Muscle layer of duodenum (tissue), 2 donors: ENCODE data around the gene NOG.

Experiments
- H3K27ac ChIP-seq: one replicate; pipeline ENCODE4 v1.7.0; 2013; ENCODE audit warnings: mild to moderate bottlenecking, low read length
- H3K27me3 ChIP-seq: one replicate; pipeline ENCODE4 v1.7.0; 2013; ENCODE audit warnings: low read depth, mild to moderate bottlenecking, control low read depth, low read length
- H3K36me3 ChIP-seq, 2 donors: one replicate each; pipeline ENCODE4 v1.7.0; 2013; ENCODE audit warnings: low read length in 2 of 2, control low read depth in 1 of 2, mild to moderate bottlenecking in 1 of 2; ENCODE audit not compliant: insufficient read depth in 2 of 2, control insufficient read depth in 1 of 2
- H3K4me1 ChIP-seq, 2 donors: one replicate each; pipeline ENCODE4 v1.7.0; 2013; ENCODE audit warnings: low read length in 2 of 2, mild to moderate bottlenecking in 2 of 2, control low read depth in 1 of 2, moderate library complexity in 1 of 2; ENCODE audit not compliant: insufficient read depth in 2 of 2, control insufficient read depth in 1 of 2
- H3K4me3 ChIP-seq, 2 donors: one replicate each; pipeline ENCODE4 v1.7.0; 2013; ENCODE audit warnings: low read length in 2 of 2, low read depth in 1 of 2, mild to moderate bottlenecking in 1 of 2
- H3K9me3 ChIP-seq, 2 donors: one replicate each; pipeline ENCODE4 v1.7.0; 2013; ENCODE audit warnings: low read length in 2 of 2, control low read depth in 1 of 2, mild to moderate bottlenecking in 1 of 2; ENCODE audit not compliant: control insufficient read depth in 1 of 2
- donor health status: healthy.

The NOG gene

DNA sequence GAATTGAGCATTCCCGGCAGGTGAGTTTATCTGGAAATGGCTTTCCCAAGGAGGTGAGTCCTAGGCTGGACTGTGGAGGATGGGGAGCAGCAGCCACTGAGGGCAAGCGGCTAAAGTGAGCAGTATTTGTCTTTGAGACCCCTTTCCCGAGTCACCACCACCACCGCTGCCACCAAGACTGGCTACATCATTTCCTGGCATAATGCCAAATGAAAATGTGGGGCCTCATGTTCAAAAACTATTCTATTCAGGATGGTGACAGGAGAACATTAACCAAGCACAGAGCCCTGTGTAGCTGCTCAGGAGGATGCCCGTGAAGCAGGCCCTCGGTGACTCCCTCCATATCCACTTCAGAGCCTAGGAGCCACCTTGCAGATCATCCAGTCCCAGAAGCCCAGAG is 46.0 kb downstream of the NOG start:
- H3K27me3 ChIP-seq = no peaks in the 10 kb centered on the region
- no peak overlapping the region for H3K4me3 ChIP-seq
- no peaks in the 10 kb centered on the region for H3K36me3 ChIP-seq
- no peaks in the 10 kb centered on the region for H3K9me3 ChIP-seq
- peaks cover 0 to 4% of the 10 kb centered on the region in 2 donors for H3K4me1 ChIP-seq
- no peak overlapping the region for H3K27ac ChIP-seq

DNA sequence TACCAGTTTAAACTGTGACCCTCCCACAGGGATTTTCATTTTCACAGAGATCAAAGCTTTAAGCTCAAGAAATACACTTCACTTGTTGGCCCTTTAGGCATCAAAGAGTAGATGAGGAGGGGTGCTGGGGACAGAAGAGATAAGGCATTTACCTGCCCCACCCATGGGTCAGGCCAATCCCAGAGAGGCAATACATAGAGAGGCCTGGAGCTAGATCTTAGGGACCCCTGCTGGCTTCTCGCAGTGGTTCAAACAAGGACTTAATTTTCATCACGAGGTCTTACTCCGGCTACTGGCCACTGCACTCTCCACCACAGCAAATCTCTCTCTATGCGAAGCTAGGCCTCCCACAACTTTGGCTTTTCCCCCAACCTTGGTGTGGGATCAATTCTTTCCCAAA is 46.6 kb downstream of the NOG start:
- Histone ChIP-seq H3K9me3 (no peaks in the 10 kb centered on the region), H3K4me1 (peaks cover 0 to 4% of the 10 kb centered on the region in 2 donors), H3K27me3 (no peaks in the 10 kb centered on the region), H3K4me3 (no peak overlapping the region), H3K27ac (no peak overlapping the region), H3K36me3 (no peaks in the 10 kb centered on the region)

DNA sequence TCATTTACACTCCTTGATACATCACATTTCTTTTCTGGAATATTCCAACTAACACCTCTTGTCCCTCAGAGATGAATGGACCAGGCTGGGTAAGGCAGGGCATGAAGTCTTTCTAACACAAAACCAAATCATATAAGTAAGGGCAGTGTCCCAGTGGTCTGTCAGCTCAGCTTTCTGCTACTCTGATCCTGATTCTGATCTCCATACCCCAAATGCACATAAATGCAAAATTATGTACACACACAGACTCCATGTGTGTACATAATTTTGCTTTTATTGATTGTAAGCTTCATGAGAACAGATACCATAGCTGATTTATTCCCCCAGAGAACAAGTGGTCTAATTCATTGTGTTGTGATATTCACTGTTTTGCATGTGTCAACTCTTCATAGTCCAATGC is 47.9 kb downstream of the NOG start:
- H3K9me3 ChIP-seq = no peaks in the 10 kb centered on the region
- H3K36me3 ChIP-seq = no peaks in the 10 kb centered on the region
- peaks cover 0 to 3% of the 10 kb centered on the region in 2 donors for H3K4me1 ChIP-seq
- no peak overlapping the region for H3K4me3 ChIP-seq
- H3K27ac ChIP-seq = no peak overlapping the region
- no peaks in the 10 kb centered on the region for H3K27me3 ChIP-seq

DNA sequence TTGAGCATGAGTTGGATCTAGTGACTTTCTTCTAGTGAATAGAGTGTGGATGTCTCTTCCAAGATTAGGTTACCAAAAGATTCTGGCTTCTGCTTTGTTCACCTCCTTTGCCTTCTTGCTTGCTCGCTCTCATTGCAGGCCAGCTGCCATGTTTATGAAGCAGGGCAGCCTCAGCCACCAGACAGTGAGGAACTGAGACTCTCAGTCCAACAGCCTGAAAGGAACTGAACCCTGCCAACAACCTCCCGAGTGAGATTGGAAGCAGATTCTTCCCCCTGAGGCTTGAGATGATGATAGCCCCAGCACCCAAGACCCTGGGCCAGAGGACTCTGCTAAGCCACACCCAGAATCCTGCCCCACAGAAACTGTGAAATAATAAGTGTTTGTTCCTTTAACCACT is 48.4 kb downstream of the NOG start:
- Histone ChIP-seq H3K4me3 (no peak overlapping the region), H3K36me3 (no peaks in the 10 kb centered on the region), H3K27ac (no peak overlapping the region), H3K4me1 (no peaks in the 10 kb centered on the region), H3K9me3 (no peaks in the 10 kb centered on the region), H3K27me3 (no peaks in the 10 kb centered on the region)

DNA sequence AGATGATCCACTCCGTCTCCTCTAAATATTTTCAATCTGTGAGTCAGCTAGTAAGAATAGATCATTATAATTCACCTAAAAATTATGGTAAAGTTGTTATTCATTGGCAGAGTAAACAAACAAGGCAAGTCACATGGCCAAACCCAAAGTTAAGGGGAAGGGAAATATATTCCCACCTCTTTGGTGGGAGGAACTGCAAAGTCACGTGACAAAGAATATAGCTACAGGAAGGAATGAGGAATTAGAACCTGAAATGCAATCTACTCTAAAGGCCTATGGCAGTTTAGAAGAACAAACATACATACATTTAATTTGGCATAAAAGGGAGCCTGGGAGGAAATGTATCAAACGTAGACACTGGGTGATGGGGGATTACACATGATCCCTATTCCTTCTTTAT is 48.9 kb downstream of the NOG start:
- H3K4me1 ChIP-seq = no peaks in the 10 kb centered on the region
- H3K27ac ChIP-seq = no peak overlapping the region
- H3K27me3 ChIP-seq = no peaks in the 10 kb centered on the region
- H3K9me3 ChIP-seq = no peaks in the 10 kb centered on the region
- no peaks in the 10 kb centered on the region for H3K36me3 ChIP-seq
- H3K4me3 ChIP-seq = no peak overlapping the region
